HG03095 (cell line): ENCODE results near the gene PAPSS1.
A peak's percentile ranks its signal among the peaks of the same experiment; 100 is the strongest.
"Not testable (repeated sequence)": the region's sequence is repeated elsewhere in the genome, so short reads cannot be mapped to it uniquely, and the experiment has no call there.

Experiments
- ATAC-seq: cut with Tn5 transposase; IDR thresholded peaks from one replicate; pipeline ENCODE4 v1.9.1; 2021; ENCODE audit warnings: moderate library complexity; ENCODE audit not compliant: unreplicated experiment

The PAPSS1 gene

DNA sequence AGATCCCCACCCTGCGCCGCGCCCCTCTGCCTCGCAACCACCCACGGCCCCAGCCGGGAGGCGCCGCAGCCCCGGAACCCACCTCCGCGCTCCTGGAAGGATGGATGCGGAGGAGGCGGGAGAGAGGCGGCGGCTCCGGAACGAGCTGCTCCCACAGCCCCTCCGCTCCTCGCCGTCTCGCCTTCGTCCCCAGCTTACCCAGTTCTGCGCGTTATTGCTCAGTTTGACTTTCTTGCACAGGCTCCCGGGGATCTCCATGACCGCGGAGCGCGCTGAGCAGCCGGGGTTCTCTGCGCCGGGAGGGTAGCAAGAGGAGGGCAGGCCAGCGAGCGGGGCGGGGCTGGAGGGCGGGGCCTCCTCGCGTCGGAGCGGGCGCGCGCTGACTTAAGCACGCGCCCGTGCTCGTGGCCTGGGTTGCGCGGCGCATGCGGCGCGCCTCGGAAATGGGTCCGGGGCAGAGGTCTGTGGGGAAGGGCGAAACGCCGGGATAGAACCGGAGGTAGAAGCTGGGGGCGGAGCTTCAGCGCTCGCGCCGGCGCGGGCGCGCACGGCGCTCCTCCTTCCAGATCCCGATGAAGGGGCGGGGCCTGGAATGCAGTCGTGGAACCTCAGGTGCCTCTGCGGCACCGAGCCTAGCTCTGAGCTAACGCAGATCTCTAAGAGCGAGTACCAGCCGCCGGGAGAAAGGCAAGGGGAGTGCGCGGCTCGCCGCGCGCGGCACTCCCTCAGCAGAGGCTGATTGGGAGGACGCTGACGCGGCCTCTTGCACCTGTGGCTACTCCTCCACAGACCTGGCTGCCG, at the start of gene PAPSS1:
PAPSS1 (minus strand) TSS at position 313 of the 801 bp plus-strand sequence; CDS start at position 258, 55 bp downstream.
- peak; percentile 85 for ATAC-seq

DNA sequence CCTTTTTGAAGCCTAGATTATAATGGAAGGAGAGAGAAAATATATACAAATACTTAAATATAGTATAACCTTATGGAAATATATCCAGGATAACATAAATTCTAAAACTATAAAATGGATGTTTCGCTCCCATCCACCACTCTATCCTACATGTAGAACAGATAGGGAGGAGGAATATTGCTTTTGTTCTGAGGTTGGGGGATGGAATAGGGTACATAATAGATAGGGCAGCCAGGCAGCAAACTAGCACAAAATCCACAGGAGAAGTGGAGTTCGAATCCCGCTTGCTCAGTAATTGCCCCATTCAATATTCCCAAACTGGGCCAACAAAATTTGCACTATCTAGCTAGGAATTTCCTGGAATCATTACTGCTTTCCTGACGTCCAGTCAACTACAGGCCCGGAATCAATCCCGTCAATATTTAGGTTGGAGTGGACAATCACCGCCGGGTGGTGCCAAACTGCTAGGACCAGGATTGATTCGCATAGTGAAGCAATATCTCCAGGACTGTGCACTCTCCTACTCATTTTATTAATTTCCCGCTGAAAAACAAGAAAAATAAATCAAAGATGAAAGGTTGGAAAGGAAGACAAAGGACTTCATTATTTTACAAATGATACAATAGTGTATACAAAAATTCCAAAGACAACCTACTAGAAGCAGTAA, 40.4 kb upstream of the PAPSS1 start:
- ATAC-seq, result no peak

DNA sequence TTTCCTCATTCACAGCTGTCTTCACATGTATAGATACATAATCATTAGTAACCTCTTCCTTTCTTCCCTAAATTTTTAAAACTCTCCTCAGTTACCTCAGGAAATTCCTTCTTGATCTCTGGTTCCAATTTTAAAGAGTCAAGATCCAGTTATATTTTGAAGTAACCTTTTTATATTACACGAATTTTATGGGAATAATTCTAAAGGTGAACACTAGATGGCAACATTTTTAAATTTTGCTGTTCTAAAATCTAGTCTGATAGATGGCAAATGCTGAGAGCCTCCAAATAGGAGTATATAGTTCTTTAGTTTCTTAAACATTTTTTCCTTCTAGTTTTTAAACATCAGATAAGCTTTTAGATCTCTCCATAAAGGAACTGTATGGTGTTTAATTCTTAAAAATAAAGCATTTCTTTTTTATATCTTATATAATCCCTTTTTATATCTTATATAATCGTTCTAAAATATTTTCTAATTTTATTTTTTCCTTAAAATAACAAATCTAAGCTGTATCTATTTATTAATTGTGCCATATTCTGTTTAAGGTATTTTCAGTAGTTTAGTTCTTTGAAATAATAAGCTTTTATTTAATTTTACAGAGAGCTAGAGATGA, 37.9 kb upstream of the PAPSS1 start:
- no peak for ATAC-seq

DNA sequence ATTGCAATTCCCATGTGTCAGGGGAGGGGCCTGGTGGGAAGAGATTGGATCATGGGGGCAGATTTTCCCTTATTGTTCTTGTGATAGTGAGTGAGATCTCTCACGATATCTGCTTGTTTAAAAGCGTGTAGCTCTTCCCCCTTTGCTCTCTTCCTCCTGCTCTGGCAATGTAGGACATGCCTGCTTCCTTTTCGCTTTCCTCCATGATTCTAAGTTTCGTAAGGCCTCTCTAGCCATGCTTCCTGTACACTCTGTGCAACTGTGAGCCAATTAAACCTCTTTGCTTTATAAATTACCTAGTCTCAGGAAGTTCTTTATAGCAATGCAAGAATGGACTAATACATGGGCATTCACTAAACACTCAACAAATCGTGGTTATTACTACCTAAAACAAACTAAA, 37.2 kb upstream of the PAPSS1 start:
- no peak for ATAC-seq

DNA sequence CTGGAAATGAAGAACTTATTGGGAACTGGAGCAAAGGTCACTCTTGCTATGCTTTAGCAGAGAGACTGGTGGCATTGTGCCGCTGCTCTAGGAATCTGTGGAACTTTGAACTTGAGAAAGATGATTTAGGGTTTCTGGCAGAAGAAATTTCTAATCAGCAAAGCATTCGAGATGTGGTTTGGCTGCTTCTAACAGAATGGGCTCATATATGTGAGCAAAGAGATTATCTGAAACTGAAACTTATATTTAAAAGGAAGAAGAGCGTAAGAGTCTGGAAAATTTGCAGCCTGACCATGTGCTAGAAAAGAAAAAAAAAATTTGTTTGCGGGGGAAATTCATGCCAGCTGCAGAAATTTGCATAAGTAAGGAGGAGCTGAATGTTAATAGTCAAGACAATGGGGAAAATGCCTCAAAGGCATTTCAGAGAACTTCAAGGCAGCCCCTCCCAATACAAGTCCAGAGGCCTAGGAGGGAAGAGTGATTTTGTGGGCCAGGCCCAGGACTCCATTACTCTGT, 35.9 kb upstream of the PAPSS1 start:
- ATAC-seq, result no peak

DNA sequence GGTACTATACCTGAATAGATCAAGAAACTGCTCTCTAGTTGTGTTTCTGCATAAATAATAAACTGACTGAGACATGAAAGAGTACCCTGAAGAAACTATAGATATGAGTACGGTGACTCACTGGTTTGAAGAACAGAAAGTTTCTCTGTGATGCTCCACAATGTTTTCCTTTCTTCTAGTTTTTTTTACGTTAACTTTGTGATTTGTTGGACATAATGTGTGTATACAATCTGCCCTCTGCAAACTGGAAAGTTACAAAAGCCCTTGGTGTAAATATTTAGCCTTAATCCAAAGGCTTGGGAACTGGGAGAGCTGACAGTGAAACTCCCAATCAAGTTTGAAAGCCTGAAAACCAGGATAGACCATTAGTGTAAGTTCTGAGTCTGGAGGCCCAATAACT, 31.6 kb upstream of the PAPSS1 start:
- ATAC-seq, result no peak

DNA sequence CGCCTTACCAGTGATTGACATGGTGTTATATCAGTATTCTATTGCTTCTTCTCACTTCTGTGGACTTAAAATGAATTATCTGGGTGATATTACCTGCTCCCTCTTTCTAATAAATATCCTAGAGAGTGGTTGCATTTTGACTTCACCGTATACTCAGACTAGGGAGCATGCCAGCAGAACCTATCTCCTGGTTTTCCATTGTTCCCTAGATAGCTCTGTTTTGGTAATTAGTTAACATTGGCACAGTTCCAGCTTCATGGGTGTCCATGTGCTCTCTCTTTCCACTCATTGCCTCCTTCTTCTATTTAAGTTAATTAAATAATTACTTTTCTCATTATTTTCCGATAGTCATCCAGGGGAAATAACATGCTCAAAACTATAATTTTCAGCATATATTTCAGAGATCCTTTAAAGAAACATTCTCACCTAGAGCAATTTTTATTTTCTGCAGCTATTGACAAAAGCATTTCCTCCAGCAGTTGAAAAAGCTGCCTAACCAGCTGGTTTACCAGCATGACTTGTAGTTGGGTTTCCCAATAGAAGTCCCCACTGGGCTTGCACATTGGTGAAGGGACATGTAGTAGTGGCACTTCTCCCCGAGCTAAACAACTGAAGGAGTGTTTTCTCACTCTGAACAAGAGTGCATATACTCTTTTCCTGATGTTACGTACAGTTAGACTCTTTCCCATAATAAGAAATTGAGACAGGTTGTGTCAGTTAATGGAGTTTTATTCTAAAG, 27.9 kb upstream of the PAPSS1 start:
- ATAC-seq, result no peak

DNA sequence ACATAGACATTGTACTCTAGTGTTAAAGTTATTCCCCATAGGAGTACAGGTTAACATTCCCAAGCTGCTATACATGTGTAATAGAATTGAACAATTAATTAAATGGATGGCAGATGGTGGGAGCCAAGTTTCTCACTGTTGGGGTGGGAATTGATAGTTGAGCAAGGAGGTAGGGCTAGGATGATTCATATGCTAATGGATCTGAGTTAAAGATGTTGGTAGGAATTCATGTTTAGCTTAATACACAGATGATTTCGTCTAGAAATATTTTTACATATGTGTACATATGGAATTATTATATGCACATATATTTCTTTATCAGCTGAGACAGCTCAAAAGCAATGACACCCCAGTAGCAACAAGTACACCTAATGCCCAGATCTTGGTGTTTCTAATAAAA, 26.1 kb upstream of the PAPSS1 start:
- no peak for ATAC-seq

DNA sequence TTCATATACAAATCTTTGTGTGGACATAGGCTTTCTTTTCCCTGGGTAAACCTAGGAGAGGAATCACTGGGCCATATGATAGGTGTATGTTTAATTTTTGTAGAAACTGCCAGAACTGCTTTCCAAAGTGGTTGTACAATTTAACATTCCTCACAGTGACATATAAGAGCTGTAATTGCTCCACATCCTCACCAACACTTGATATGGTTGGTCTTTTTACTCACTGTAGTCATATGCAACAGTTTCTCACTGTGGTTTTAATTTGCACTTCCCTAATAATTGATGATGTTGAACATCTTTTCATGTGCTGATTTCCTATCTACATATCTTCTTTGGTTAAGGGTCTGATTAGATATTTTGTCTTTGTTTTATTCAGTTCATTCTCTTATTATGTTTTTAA, 24.5 kb upstream of the PAPSS1 start:
- ATAC-seq, result no peak

DNA sequence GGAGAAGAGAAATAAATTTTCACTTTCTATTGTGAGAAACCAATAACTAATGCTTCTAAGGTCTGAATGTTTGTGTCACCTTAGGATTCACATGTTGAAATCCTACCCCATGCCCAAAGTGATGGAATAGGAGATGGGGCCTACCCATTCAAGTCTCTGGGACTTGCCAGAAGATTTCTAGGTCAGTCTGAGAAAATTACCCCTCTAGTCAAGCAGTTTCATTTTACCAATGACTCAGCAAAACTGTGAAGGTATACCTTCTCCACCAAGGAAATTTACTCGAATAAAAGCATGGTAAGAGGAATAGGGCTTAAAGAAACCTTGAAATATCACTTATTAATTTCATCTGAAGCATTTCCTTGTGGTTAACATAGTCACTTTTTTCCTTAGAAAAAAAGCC, 23.5 kb upstream of the PAPSS1 start:
- ATAC-seq, result no peak

DNA sequence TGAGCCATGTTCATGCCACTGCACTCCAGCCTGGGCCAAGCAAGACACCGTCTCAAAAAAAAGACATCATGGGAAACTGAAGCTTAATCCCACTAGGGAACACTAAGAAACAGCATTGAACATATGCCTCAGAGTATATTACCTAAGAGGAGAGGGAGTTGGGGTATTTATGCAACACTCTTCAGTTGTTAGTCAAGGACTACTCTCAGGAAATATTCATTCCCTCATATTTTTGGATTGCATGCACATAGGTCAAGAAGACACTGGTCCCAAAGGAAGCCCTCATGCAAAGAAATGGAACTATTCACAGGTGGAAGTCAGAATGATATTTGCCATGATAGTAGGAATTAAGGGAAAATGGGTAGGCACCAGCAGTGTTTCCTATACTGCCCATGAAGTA, 22.8 kb upstream of the PAPSS1 start:
- no peak for ATAC-seq

DNA sequence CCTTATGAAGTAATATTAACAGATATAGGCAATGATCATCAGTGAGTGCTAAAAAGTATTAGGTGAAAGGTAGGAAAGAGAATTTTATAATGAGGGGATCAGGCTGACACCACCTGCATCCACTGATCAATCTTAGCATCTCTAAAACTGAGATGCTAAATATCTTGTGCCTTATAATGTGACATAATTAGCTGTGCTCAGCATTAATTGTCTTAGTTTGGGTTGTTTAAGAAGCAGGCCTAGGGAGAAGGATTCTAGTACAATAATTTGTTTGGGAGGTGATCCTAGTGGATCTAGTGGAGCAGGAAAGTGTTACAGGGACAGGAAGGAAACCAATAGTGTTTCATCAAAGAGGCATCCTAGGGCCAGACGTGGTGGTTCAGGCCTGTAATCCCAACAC, 22.2 kb upstream of the PAPSS1 start:
- ATAC-seq, result no peak

DNA sequence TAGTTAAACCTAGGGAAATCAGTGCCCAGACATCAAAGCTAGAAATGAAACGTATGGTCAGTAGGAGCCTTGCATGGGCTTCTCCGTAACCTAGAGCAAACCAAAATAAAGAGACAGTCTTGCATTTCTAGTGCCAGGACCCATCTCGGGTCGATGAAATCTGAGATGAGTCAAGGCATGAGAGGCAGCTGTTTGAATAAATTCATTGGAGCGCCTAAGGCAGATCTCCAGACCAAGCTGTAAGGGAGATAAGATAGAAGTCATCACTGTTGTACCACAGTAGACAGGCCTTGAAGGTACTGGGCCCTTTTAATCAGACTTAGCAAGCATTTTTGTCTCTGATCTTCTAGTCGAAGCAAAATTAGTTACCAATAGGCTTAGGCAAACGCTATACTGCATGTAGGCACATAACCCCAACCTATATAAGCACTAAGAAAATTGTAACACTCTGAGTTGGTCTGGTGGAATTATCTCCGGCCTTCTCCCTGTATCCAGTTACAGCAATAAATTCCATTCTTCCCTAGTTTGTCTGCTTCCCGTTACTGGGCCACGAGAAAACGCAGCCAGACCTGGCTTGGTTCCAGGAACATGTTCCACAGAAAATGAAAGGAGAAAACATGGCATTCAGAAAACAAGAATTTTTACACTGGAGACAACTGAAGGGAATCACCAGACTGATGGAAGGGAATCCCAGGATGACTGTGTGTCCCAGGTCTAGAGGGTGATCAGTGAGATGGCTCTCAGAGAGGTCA, 21.1 kb upstream of the PAPSS1 start:
- ATAC-seq, result no peak

DNA sequence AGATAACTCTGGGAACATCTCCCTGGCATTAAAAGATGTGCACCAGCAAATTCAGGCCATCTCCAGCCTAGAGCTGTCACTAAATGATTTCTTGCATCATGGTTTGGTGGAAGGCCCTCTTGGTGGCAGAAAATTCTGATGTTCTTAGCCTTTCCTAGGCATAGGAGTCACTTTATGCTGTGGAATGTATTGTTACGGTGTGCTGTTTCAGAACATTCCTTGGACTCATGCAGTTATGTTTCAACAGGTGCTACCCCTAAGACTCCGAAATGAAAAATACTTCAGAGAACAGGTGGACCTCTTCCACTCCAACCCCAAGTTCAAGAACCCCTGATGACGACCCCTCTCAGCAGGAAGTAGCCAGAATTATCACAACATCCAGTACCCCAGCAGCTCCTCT, 20.3 kb upstream of the PAPSS1 start:
- ATAC-seq, result no peak

DNA sequence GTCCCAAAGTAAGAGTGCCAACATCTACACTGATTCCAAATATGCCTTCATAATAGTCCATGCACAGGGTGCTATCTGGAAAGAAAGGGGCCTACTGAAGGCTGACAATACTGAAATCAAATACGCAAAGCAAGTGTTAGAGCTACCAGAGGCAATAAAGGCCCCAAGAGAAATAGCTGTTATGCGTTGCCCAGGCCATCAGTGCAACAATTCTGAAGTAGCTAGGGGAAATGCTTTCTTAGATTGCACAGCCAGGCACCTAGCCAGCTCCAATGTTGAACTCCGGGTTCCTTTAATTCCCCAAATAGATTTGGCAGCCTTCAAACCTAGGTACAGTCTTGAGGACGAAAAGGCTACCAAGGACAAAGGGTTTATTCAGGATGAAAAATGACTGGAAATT, 17.4 kb upstream of the PAPSS1 start:
- no peak for ATAC-seq

DNA sequence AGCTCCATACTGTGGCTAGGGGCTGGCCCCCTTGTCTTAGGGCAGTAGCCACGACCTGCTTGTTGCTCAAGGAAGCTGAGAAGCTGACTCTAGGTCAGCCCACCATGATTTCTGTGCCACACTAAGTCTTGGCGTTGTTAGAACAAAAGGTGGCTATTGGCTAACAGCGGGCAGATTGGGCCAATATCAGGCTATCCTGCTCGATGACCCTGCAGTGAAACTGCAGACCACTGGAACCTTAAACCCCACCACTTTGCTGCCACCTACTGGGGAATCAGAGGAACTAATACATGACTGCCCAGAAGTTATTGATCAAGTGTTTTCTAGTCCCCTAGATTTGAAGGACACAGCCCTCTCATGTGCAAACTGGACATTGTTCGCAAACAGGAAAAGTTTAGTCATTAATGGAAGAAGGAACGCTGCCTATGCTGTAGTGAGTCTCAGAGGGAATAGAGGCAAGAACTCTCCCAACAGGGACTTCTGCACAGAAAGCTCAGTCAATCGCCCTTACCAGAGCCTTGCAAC, 17.0 kb upstream of the PAPSS1 start:
- peak; percentile 52 for ATAC-seq

DNA sequence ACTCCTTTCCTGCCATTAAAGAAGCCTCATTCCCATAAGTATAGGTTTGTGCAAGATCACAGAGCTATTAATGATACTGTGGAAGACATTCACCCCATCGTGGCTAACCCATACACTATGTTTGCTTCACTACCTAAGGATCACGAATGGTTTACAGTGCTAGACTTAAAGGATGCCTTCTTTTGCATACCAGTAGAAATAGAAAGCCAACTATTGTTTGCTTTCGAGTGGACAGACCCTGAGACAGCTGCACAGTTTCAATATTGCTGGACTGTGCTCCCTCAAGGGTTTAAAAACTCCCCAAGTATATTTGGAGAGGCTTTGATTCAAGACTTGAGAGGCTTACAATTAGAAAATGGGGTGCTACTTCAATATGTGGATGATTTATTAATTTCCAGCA, 16.0 kb upstream of the PAPSS1 start:
- ATAC-seq, result peak; percentile 74

DNA sequence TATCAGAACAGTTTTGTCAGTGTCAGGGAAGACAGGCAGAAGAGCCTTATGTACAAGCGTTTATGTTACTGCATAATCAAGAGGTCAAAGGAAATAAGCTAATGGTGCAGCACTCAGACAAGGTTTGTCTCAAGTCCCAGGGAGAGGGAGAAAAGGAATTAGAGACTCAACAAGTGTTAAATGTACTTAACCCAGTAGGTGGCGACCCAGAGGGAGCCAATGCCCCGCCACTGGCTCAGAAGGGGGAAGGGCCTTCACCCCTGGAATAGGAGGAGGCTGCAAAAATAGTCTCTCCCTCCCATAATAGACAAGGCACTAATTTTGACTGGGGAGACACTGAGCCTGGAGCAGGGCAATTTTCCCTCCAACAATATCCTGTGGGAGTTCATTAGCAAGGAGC, 14.1 kb upstream of the PAPSS1 start:
- ATAC-seq, result no peak

DNA sequence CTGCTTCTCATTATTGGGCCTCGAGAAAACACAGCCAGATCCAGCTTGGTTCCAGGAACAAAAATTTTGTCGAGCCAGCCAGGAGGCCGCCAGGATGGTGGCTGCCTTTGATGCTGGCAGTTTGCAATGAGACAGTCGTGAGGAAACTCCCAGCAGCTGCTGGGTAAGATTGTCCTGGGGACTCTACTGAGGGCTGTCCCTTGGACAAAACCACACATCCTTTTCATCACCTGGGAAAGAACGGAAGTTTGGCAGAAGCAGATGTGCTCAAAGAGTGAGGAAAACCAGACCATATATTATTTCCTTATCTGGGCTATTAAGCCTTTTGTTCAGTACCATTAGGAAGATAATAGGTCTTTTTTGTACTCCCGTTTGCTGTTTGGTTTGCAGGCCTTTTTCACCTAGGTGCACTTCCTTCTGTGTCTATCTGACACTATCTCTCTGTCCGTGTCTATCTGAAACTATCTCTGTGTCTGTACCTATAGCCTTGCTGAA, 13.4 kb upstream of the PAPSS1 start:
- no peak for ATAC-seq

DNA sequence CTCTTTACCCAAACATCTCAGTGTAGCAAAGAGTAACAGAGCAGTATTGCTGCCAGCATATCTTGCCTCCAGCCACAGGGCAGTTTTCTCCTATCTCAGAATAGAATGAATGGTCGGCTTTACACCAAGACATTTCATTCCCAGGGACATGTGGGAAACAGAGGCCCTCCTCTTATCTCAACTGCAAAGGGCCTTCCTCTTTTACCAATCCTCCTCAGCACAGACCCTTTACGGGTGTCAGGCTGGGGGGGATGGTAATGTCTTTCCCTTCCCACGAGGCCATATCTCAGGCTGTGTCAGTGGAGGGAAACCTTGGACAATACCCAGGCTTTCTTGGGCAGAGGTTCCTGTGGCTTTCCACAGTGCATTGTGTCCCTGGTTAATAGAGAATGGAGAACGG, 9.0 kb upstream of the PAPSS1 start:
- ATAC-seq, result not testable (repeated sequence)
